Measurements from ENCODE around the gene KRT76.
"Not testable (repeated sequence)": the region's sequence is repeated elsewhere in the genome, so short reads cannot be mapped to it uniquely, and the experiment has no call there.

The KRT76 gene

DNA sequence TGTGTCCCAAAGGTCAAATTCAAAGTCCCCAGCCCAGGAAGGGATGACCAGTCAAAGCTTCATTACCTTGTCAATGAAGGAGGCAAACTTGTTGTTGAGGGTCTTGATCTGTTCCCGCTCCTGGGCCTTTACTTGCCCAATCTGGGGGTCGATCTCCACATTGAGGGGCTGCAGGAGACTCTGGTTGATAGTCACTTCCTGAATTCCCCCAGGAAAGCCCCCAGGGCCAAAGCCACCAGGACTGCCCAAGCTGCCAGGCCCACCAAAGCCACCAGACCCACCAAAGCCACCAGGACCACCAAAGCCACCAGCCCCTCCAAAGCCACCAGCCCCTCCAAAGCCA lies 18.2 kb upstream of the KRT76 start:
- H3K9me3 ChIP-seq (ENCODE audit: control insufficient read depth, insufficient read depth, low read length); H3K27me3 ChIP-seq (ENCODE audit: control insufficient read depth, insufficient read depth, low read length); H3K36me3 ChIP-seq (ENCODE audit: control insufficient read depth, insufficient read depth, low read length); H3K4me3 ChIP-seq (ENCODE audit: low read depth, low read length); H3K27ac ChIP-seq (ENCODE audit: low read depth, low read length); H3K9ac ChIP-seq (ENCODE audit: low read depth, low read length); H3K4me1 ChIP-seq (ENCODE audit: control insufficient read depth, insufficient read depth, low read length): not testable (repeated sequence)

- Histone ChIP-seq H3K4me1 (ENCODE audit: control insufficient read depth, insufficient read depth, low read length) (peaks cover 3% of the 10 kb centered on the region), H3K27ac (ENCODE audit: low read depth, low read length) (no peak overlapping the region), H3K9me3 (ENCODE audit: control insufficient read depth, insufficient read depth, low read length) (no peaks in the 10 kb centered on the region), H3K4me3 (ENCODE audit: low read depth, low read length) (no peak overlapping the region), H3K36me3 (ENCODE audit: control insufficient read depth, insufficient read depth, low read length) (no peaks in the 10 kb centered on the region), H3K9ac (ENCODE audit: low read depth, low read length) (no peak overlapping the region), H3K27me3 (ENCODE audit: control insufficient read depth, insufficient read depth, low read length) (no peaks in the 10 kb centered on the region)
Measured at GRCh38 chr12:52794479-52795331, 17.6 kb upstream of the KRT76 start.

DNA sequence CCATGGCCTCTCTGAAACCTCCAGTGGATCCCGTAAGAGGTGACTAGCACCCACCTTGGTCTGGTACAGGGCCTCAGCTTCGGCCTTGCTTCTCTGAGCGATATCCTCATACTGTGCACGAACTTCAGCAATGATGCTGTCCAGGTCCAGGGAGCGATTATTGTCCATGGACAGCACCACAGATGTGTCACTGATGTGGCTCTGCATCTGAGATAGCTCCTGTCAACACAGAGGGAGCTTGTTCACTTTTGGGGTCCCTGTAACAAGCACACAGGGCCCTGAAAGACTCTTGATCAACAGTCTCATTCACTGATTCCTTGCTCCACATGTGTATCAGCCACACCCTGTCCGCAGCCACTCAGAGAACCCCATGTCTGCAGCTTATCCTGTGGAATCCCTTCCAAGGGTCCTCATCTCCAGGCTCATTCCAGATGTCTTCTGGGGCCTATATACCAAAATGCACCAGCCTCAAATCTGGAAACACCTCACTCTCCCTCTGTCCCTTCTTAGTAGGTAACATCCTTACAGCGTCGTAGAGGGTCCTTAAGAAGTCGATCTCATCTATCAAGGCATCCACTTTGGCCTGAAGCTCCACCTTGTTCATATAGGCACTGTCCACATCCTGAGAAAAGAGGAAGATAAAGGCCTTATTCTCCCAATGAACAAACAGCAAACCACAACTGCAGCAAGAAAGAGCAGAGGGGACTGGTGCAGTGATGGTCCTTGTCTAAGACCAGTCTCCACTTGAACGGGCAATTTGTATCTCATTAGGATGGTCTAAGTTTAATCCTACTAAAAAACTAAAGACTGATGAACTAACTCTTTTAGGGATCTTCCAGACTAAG lies 15.3 kb upstream of the KRT76 start:
- Histone ChIP-seq H3K9ac (ENCODE audit: low read depth, low read length) (no peak overlapping the region), H3K4me1 (ENCODE audit: control insufficient read depth, insufficient read depth, low read length) (no peaks in the 10 kb centered on the region), H3K4me3 (ENCODE audit: low read depth, low read length) (no peak overlapping the region), H3K36me3 (ENCODE audit: control insufficient read depth, insufficient read depth, low read length) (no peaks in the 10 kb centered on the region), H3K27me3 (ENCODE audit: control insufficient read depth, insufficient read depth, low read length) (no peaks in the 10 kb centered on the region), H3K27ac (ENCODE audit: low read depth, low read length) (no peak overlapping the region), H3K9me3 (ENCODE audit: control insufficient read depth, insufficient read depth, low read length) (no peaks in the 10 kb centered on the region)

DNA sequence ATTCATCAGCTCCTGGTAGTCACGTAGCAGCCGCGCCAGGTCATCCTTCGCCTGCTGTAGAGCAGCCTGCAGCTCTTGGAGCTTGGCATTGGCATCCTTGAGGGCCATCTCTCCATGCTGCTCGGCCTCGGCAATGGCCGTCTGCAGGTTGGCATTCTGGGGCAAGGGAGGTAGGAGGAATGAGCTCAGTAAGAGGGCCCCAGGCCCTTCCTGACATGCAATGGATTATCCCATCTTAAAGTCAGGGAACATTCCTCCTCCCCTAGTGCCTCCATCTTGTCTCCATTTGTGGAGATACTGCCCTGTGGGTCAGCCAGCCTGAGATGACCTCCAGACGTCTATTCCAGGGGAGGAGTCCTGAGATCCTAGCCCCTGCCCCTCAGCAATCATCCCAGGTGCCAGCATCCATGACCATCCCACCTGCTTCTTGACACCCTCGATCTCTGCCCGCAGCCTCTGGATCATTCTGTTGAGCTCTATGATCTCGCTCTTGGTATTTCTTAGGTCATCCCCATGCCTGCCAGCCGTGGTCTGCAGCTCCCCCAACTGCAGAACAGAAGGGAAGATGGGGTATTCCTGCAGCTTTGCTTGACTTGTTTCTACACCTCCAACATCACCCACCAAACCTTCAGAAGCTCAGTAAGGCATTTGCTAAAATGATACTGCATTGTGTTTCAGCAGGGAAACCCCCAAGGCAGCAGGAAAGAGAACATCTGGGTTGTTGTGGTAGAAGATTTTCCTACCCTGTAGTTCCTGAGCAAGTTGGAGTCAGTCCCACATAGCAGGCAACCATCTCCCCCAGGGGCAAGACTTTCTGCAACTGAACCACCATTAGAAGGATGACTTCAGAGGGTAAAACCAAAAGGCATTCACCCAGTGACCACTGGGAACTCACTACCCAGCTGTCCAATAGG lies 14.4 kb upstream of the KRT76 start:
- Histone ChIP-seq H3K36me3 (ENCODE audit: control insufficient read depth, insufficient read depth, low read length) (no peaks in the 10 kb centered on the region), H3K27ac (ENCODE audit: low read depth, low read length) (no peak overlapping the region), H3K4me3 (ENCODE audit: low read depth, low read length) (no peak overlapping the region), H3K27me3 (ENCODE audit: control insufficient read depth, insufficient read depth, low read length) (no peaks in the 10 kb centered on the region), H3K9me3 (ENCODE audit: control insufficient read depth, insufficient read depth, low read length) (no peaks in the 10 kb centered on the region), H3K4me1 (ENCODE audit: control insufficient read depth, insufficient read depth, low read length) (no peaks in the 10 kb centered on the region), H3K9ac (ENCODE audit: low read depth, low read length) (no peak overlapping the region)

DNA sequence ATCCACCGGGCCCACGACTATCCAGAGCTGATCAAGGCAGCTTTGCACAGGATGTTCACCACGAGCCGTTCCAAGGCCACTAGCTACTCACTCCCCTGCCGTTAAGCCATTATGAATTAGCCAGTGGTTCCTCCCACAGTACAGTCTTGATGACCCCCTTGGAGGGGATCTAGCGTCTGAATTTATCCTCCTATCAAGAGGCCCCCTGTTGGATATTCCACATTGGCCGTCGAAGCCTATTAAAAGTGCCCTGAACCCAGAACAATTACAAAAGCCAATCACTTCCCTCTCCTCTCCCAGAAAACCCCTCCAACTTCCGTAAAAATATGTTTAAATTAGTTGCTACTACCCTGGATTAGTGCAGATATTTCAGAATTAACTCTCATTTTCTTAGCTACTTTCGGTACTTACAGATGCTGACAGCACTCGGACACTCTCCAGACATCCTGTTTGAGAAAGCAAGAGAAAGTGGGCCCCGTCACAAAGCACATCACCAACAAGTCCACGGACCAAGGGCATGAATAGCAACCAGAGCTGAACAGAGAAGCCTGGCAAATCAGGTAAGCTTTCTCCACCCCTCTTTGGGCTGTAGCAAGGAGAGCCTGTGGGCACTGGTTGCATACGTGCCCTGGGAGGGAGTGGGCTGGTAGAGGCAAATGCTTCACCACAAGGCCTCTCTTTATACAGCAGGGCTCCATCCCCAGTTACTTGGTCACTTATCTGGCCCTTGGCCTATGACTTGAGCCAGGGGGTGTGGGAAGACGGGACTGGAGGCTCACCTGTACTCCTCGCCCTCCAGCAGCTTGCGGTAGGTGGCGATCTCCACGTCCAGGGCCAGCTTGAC lies 13.5 kb upstream of the KRT76 start:
- H3K27me3 ChIP-seq (ENCODE audit: control insufficient read depth, insufficient read depth, low read length) = no peaks in the 10 kb centered on the region
- no peak overlapping the region for H3K27ac ChIP-seq (ENCODE audit: low read depth, low read length)
- no peak overlapping the region for H3K9ac ChIP-seq (ENCODE audit: low read depth, low read length)
- H3K4me1 ChIP-seq (ENCODE audit: control insufficient read depth, insufficient read depth, low read length) = no peaks in the 10 kb centered on the region
- H3K36me3 ChIP-seq (ENCODE audit: control insufficient read depth, insufficient read depth, low read length) = no peaks in the 10 kb centered on the region
- H3K9me3 ChIP-seq (ENCODE audit: control insufficient read depth, insufficient read depth, low read length) = no peaks in the 10 kb centered on the region
- no peak overlapping the region for H3K4me3 ChIP-seq (ENCODE audit: low read depth, low read length)

DNA sequence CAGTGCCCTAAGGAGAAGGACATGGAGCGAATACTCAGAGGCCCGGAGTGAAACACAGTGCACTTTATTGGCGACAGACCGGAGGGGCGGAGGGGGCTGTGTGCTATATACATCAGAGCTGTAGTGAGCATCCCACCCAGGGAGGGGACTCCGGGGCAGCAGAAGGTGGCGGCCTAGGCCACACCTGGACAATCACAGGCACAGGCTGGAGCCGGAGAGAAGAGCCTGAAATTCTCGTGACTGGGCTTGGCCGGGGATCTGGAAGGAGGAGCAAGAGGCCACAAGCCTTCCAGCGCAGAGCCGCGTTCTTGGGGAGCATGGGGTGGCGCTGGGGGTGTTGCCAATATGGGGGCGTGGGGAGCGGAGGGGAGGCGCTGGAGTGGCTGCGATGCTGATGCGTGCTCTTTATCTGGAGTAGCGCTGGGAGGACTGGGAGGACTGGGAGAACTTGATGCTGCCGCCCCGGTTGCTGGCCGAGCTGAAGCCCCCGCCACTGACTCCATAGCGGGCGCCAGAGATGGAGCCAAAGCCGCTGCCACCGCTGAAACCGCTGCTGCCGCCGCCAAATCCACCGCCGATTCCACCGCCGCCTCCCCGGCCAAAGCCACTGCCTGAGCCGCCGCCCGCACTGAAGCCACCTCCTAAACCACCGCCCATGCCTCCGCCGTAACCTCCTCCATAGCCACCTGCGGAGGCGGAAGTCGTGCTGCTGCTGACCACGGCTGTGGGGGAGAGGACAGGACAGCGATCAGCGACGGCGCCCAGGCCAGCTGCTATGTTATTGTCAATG lies 12.7 kb upstream of the KRT76 start:
- no peaks in the 10 kb centered on the region; the same call in 1 of the 2 replicates for H3K27me3 ChIP-seq (ENCODE audit: control insufficient read depth, insufficient read depth, low read length)
- H3K9me3 ChIP-seq (ENCODE audit: control insufficient read depth, insufficient read depth, low read length) = no peaks in the 10 kb centered on the region
- no peak overlapping the region for H3K9ac ChIP-seq (ENCODE audit: low read depth, low read length)

GRCh38 chr12:52788876-52789636 lies 11.9 kb upstream of the KRT76 start:
- no peaks in the 10 kb centered on the region for H3K36me3 ChIP-seq (ENCODE audit: control insufficient read depth, insufficient read depth, low read length)
- no peaks in the 10 kb centered on the region for H3K4me1 ChIP-seq (ENCODE audit: control insufficient read depth, insufficient read depth, low read length)
- H3K27me3 ChIP-seq (ENCODE audit: control insufficient read depth, insufficient read depth, low read length) = no peaks in the 10 kb centered on the region; the same call in 1 of the 2 replicates
- no peak overlapping the region for H3K4me3 ChIP-seq (ENCODE audit: low read depth, low read length)
- H3K9me3 ChIP-seq (ENCODE audit: control insufficient read depth, insufficient read depth, low read length) = no peaks in the 10 kb centered on the region
- H3K9ac ChIP-seq (ENCODE audit: low read depth, low read length) = no peak overlapping the region
- H3K27ac ChIP-seq (ENCODE audit: low read depth, low read length) = no peak overlapping the region

More for the DNA sequence above, 12.7 kb upstream of the KRT76 start:
- Histone ChIP-seq H3K4me3 (ENCODE audit: low read depth, low read length) (no peak overlapping the region), H3K27ac (ENCODE audit: low read depth, low read length) (no peak overlapping the region), H3K4me1 (ENCODE audit: control insufficient read depth, insufficient read depth, low read length) (no peaks in the 10 kb centered on the region), H3K36me3 (ENCODE audit: control insufficient read depth, insufficient read depth, low read length) (no peaks in the 10 kb centered on the region)

- Histone ChIP-seq H3K27ac (ENCODE audit: low read depth, low read length) (no peak overlapping the region), H3K36me3 (ENCODE audit: control insufficient read depth, insufficient read depth, low read length) (no peaks in the 10 kb centered on the region), H3K9me3 (ENCODE audit: control insufficient read depth, insufficient read depth, low read length) (no peaks in the 10 kb centered on the region), H3K9ac (ENCODE audit: low read depth, low read length) (no peak overlapping the region), H3K4me1 (ENCODE audit: control insufficient read depth, insufficient read depth, low read length) (no peaks in the 10 kb centered on the region), H3K4me3 (ENCODE audit: low read depth, low read length) (no peak overlapping the region), H3K27me3 (ENCODE audit: control insufficient read depth, insufficient read depth, low read length) (no peaks in the 10 kb centered on the region; the same call in 1 of the 2 replicates)
Measured at GRCh38 chr12:52788192-52788875, 11.2 kb upstream of the KRT76 start.
